Stomach (tissue), 4 donors: ENCODE measurements around the gene PRKCZ.

Source experiments
- POLR2A ChIP-seq, 4 donors: fragments of 450-650 bp; IDR thresholded peaks; one replicate each; pipeline ENCODE4 v1.6.1; 2016; ENCODE audit warnings: antibody characterized with exemption in 4 of 4, control low read depth in 2 of 4, mild to moderate bottlenecking in 1 of 4, moderate library complexity in 1 of 4
- POLR2AphosphoS5 ChIP-seq, 3 donors: sonication (generic); formaldehyde crosslinking; IDR thresholded peaks; one replicate each; pipeline ENCODE4 v1.6.1; 2016; ENCODE audit warnings: antibody characterized with exemption in 3 of 3
- TF ChIP-seq, protein P1 (sequence below), 7 experiments: fragments of 450-650 bp in 4 of 7; fragments of 200-600 bp in 3 of 7; sonication (generic) in 3 of 7; IDR thresholded peaks; one replicate each; pipeline ENCODE4 v1.5.1; 2016 to 2019; ENCODE audit warnings: antibody characterized with exemption in 7 of 7, control low read depth in 2 of 7, mild to moderate bottlenecking in 1 of 7

DNA sequence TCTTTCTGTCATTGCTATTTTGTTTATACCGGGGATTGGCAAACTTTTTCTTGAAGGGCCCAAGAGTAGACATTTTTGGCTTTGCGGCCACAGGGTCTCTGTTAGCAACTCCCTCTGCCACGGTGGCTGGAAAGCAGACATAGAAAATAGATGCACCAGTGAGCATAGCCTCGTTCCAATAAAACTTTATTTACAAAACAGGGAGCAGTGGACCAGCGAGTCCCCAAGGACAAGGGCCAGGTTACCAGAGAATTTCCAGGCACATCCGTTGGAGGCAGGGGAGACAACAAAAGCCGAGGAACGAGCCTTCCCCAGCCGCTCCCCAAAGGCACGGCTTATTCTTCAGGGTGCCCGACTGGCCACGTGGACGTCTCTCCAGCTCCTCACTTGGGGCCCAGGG, 117.9 kb downstream of the PRKCZ start:
- no peak for TF ChIP-seq POLR2A (IDR thresholded peaks at IDR 0.05)
- TF ChIP-seq, protein P1, sequence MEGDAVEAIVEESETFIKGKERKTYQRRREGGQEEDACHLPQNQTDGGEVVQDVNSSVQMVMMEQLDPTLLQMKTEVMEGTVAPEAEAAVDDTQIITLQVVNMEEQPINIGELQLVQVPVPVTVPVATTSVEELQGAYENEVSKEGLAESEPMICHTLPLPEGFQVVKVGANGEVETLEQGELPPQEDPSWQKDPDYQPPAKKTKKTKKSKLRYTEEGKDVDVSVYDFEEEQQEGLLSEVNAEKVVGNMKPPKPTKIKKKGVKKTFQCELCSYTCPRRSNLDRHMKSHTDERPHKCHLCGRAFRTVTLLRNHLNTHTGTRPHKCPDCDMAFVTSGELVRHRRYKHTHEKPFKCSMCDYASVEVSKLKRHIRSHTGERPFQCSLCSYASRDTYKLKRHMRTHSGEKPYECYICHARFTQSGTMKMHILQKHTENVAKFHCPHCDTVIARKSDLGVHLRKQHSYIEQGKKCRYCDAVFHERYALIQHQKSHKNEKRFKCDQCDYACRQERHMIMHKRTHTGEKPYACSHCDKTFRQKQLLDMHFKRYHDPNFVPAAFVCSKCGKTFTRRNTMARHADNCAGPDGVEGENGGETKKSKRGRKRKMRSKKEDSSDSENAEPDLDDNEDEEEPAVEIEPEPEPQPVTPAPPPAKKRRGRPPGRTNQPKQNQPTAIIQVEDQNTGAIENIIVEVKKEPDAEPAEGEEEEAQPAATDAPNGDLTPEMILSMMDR (IDR thresholded peaks at IDR 0.05) = no peak
- no peak for TF ChIP-seq POLR2AphosphoS5 (IDR thresholded peaks at IDR 0.05)
